Measurements from ENCODE around the gene FRS2. TPM values are rescaled to one million over a fixed set of nuclear protein-coding genes. Genes with fewer than 3 reads are reported as not detected.

Gene FRS2
- total RNA-seq, 1 experiment from 2014 or later = 24.8 TPM

DNA sequence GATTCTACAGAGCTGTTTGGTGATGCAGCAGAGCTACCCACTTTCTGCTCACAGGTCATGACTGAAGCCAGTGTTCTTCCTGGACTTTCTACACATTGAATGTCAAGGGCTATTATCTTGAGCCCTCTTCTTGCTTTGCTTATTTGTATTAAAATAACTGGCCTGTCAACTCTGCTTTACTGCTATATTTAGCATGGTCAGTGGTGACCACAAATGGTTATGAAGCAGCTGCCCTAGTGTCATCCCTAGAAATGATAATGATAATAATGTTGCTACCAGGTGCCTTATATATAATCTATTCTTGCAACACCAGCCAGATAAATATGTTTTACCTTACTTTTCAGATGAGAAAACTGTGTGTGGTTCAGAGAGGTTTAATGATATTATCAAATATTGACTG lies 143.2 kb downstream of the FRS2 start:
- Histone ChIP-seq H3K27me3 (no peaks in the 10 kb centered on the region), H3K36me3 (no peaks in the 10 kb centered on the region), H3K9me3 (no peaks in the 10 kb centered on the region), H3K4me3 (no peak overlapping the region)
- no peak for DNase-seq

DNA sequence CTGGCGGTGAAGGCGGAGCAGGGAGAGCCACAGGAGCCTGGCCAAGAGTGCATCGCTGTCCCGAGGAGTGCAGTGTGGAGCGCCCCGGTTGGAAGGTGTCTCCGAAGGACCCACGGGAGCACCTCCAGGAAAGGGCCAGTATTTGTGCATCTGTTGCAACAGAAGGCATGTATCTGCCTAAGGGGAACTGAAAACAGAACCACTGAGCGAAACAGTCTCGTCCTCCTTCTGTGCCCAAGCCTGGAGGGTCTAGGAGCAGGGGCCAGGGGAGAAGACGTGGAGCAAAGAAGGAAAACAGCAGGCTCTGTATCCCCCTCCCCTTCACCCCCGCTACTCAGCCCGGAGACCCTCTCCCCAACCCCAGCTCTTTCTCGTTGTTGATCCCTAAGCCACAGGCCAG lies 145.8 kb downstream of the FRS2 start:
- DNase-seq = no peak
- Histone ChIP-seq H3K4me3 (no peak overlapping the region), H3K36me3 (no peaks in the 10 kb centered on the region), H3K27me3 (no peaks in the 10 kb centered on the region), H3K9me3 (no peaks in the 10 kb centered on the region)

DNA sequence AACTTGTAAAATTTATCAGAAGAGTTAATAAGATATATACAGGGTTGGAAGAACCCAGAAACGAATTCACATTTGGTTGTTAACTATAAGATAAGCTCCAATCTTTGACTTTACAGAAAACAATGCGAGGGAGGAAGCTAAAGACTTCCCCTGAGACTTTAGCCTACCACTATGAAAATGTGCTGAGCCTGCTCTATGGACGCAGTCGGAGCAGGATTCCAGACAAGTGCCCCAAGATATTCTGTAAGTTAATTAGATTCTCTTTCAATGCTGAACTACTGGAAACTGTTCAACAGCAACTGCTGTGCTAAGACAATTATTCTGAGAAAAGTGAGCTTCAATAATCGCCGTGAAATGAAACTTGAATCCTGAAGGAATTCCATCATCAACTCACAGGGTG lies 148.9 kb downstream of the FRS2 start:
- Histone ChIP-seq H3K9me3 (no peaks in the 10 kb centered on the region), H3K36me3 (no peaks in the 10 kb centered on the region), H3K4me3 (no peak overlapping the region), H3K27me3 (no peaks in the 10 kb centered on the region)
- no peak for DNase-seq

DNA sequence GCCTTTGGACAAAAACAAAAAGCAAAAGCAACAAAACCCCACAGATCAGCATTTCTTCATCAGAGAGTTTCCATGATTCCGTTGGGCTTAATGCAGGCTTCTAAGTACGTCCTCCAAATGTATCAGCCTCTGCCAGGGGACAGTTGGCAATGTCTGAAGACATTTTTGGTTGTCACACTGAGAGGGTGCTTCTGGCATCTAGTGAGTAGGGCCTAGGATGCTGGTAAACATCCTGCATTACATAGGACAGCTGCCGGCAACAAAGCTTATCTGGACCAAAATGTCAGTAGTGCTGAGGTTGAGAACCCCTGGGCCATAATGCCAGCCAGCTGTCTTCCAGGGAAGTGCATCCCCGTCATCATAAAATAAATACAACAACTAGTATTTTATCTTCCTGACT lies 149.9 kb downstream of the FRS2 start:
- DNase-seq = no peak
- Histone ChIP-seq H3K9me3 (no peaks in the 10 kb centered on the region), H3K36me3 (no peaks in the 10 kb centered on the region), H3K27me3 (no peaks in the 10 kb centered on the region), H3K4me3 (no peak overlapping the region)

DNA sequence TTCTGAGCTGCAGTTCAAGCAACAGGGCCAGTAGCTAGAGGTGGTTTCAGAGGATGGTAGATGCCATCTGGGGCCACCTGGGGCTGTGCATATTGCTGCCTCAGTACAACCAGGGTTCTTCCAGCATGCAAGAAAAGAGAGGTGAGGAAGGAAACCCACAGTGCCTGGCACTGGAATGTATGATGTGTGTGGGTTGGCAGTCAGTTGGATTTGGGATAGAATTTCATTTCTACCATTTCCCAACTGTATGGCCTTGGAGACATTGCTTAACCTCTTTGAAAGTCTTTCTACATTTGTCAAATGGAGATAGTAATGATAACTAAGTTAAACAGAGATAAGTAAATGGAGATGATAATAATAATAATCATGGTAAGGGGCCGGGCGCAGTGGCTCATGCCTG lies 150.7 kb downstream of the FRS2 start:
- Histone ChIP-seq H3K36me3 (no peaks in the 10 kb centered on the region), H3K4me3 (no peak overlapping the region), H3K27me3 (no peaks in the 10 kb centered on the region; the same call in 1 of the 2 replicates), H3K9me3 (no peaks in the 10 kb centered on the region)
- DNase-seq = no peak

DNA sequence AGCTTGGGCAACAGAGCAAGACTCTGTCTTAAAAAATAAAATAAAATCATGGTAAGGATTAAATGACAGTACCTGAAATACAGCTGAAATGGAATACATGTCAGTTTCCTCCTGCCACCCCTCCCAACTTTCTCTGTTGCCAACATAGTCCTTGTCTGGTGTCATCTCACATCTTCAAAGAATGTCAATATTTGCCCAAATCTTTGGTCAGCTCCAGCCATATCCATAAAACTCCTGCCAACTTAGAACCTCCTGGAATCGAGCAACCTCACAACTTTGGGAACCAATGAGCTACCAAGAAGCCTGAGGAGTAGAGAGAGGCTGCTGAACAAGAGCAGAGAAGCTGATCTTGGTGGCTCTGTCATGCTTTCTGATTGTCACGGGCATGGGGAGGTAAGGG lies 151.4 kb downstream of the FRS2 start:
- Histone ChIP-seq H3K4me3 (no peak overlapping the region), H3K27me3 (no peaks in the 10 kb centered on the region; the same call in 1 of the 2 replicates), H3K36me3 (no peaks in the 10 kb centered on the region), H3K9me3 (no peaks in the 10 kb centered on the region)
- DNase-seq = no peak

DNA sequence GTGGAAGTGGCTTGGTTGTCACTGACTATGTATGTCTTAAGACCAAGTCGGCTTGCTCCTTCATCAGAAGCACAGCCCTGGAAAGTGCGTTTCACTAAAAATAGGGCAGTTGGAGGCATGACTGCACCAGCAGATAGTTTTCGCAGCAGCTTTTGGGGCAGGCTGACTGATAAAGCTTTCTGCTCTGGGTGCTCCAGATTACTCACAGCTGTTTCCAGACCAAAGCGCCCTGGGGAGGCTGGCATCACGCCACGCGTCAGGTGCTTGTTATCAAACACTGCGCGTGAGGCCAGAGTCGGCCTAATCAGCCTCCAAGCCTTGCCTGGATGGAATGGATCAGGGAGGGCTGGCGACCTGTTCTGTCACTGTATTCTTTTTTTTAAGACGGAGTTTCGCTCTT lies 153.8 kb downstream of the FRS2 start:
- Histone ChIP-seq H3K4me3 (no peak overlapping the region), H3K36me3 (no peaks in the 10 kb centered on the region)
- no peak for DNase-seq

DNA sequence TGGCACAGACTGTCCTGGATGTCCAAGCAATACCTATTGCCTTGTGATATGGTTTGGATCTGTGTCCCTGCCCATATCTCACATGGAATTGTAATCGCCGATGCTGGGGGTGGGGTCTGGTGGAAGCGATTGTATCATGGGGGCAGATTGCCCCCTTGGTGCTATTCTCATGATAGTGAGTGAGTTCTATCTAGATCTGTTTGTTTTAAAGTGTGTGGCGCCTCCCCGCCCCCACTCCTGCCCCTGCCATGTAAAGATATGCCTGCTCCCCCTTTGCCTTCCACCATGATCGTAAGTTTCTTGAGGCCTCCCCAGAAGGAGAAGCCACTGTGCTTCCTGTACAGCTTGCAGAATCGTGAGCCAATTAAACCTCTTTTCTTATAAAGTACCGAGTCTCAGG lies 157.3 kb downstream of the FRS2 start:
- H3K4me3 ChIP-seq = no peak overlapping the region
- H3K9me3 ChIP-seq = no peaks in the 10 kb centered on the region
- no peak for DNase-seq
- H3K27me3 ChIP-seq = no peaks in the 10 kb centered on the region; the same call in 1 of the 2 replicates
- no peaks in the 10 kb centered on the region for H3K36me3 ChIP-seq

More for the DNA sequence above, 153.8 kb downstream of the FRS2 start:
- no peaks in the 10 kb centered on the region for H3K9me3 ChIP-seq
- no peaks in the 10 kb centered on the region; the same call in 1 of the 2 replicates for H3K27me3 ChIP-seq

Other genes with a start within 250 kb of the FRS2 start
- gene CPSF6, start 230.8 kb upstream of the FRS2 start, total RNA-seq (2014; rRNA removed; shearing (Covaris generic); ENCODE audit: low replicate concordance) = 50.9 and 69.1 TPM in 2 replicates
- gene LYZ, start 122.0 kb upstream of the FRS2 start, total RNA-seq (2014; rRNA removed; shearing (Covaris generic); ENCODE audit: low replicate concordance) = not detected in 2 replicates
- 32.3 and 75.0 TPM in 2 replicates for gene YEATS4, start 110.6 kb upstream of the FRS2 start, total RNA-seq (2014; rRNA removed; shearing (Covaris generic); ENCODE audit: low replicate concordance)
- gene CCT2, start 115.1 kb downstream of the FRS2 start, total RNA-seq (2014; rRNA removed; shearing (Covaris generic); ENCODE audit: low replicate concordance) = 533 and 548 TPM in 2 replicates
- not detected in 2 replicates for gene LRRC10, start 140.5 kb downstream of the FRS2 start, total RNA-seq (2014; rRNA removed; shearing (Covaris generic); ENCODE audit: low replicate concordance)
- 0.59 TPM in 1 of 2 replicates, not detected in the other for gene BEST3, start 228.9 kb downstream of the FRS2 start, total RNA-seq (2014; rRNA removed; shearing (Covaris generic); ENCODE audit: low replicate concordance)

All from MG63 (cell line).